A549 treated with AZD9567 at 1 μM for 4 hours (cell line): ENCODE data around the gene CNTN2. TPM values are rescaled to one million over a fixed set of nuclear protein-coding genes. Genes with fewer than 3 reads are reported as not detected.

Experiments
- total RNA-seq: library from RNA; stranded (reverse); fragments of 200-300 nt; extraction: Qiagen RNA extraction; gene quantifications from 5 replicates; pipeline ENCODE4 v1.2.3, GENCODE V29; 2022; ENCODE audit not compliant: insufficient read depth

CNTN2 gene
- 0.01 to 0.05 TPM (median 0.05 TPM) in 3 of 5 replicates, not detected in the others for total RNA-seq

DNA sequence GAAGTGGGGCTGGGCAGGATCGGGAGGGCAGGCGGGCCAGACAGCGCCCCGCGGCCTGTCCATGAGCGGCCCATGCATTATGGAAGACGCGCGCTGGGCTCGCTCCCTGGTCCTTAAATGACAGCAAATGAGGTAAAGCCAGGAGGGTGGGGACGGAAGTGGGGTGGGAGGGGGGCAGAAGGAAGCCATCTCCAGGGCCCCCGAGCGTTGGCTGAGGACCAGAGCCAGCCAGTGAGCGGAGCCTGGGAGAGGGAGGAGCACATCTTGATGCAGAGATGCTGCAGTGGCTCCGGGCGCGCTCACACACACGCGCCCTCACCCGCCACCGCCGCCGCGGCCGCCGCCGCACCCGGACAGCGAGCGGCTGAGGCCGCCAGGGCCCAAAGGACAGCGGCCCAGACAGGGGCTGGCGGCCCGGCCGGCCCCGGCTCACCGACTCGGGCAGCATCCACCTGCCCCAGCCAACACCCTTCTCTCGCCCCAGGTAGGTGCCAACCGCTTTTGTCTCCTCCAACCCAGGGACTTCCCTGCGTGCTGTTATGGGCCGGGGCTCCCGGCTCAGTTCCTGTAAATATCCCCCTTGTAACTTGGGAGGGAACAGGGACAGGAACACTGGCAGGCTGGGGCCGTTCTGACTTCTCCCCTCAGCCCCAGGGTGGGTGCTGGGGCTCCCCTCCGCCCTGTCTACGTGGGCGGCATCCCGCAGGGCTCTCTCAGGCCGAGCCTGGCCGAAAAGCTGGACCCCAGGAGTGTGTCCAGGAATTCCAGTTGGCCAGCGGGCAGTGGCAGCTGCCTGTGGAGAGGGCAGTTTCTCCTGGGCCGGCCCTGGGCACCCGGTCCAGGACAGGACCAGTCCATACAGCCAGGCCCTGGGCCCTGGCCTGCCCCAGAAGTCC, at the start of gene CNTN2:
TSS of gene CNTN2 (plus strand) at position 302 of the 896 bp plus-strand sequence. CDS start 9,974 bp downstream, outside the sequence.

DNA sequence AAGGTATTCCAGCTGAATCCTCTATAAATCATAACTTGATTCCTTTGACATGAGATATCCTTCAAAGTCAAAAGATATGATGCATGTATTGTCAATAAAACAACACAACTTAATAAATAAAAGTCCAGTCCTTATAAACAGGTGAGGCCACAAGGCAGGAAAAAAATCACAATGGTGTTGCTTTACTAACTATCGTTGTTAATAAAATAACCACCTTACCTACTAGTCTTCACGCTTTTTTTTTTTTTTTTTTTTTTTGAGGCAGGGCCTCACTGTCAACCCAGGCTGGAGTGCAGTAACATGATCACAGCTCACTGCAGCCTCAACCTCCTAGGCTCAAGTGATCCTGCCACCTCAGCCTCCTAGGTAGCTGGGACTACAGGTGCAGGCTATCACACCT, 41.3 kb downstream of the CNTN2 start, which contains the start of gene TMEM81:
TSS of gene TMEM81 (minus strand) at position 101 of the 400 bp plus-strand sequence. CDS start 140 bp downstream, outside the sequence.

GRCh38 chr1:205121660-205122488, 78.9 kb downstream of the CNTN2 start, which contains the start of gene RBBP5:
Gene RBBP5 (minus strand): TSS chr1:205121978. CDS start chr1:205121873, 105 bp downstream.

Other genes with a start within 250 kb of the CNTN2 start
- gene NFASC, start 172.3 kb upstream of the CNTN2 start, total RNA-seq = 0.79 to 2.7 TPM (median 1.1 TPM) in 5 replicates
- gene TMEM81, start 41.2 kb downstream of the CNTN2 start, total RNA-seq = 1.7 to 4.3 TPM (median 2.3 TPM) in 5 replicates
- 11.8 to 17.4 TPM (median 12.6 TPM) in 5 replicates for gene RBBP5, start 78.8 kb downstream of the CNTN2 start, total RNA-seq
- 7.4 to 8.8 TPM (median 8.5 TPM) in 5 replicates for gene DSTYK, start 168.5 kb downstream of the CNTN2 start, total RNA-seq
- gene TMCC2, start 184.7 kb downstream of the CNTN2 start, total RNA-seq = 1.7 to 6.0 TPM (median 1.8 TPM) in 5 replicates